Measurements from ENCODE around the gene KRTAP8-1.

GRCh38 chr21:30829659-30830058, 16.6 kb upstream of the KRTAP8-1 start, which contains the start of gene KRTAP7-1:
- TF ChIP-seq CTCF (IDR thresholded peaks at IDR 0.05) (no peak), EZH2 (IDR thresholded peaks at IDR 0.05; ENCODE audit: borderline replicate concordance, insufficient read depth, low read depth, low read length, poor library complexity, severe bottlenecking) (no peak)
